Transverse colon (tissue), 4 donors: Measurements from ENCODE around the gene FAM210A. TPM values are rescaled to one million over a fixed set of nuclear protein-coding genes. Genes with fewer than 3 reads are reported as not detected.
A peak's percentile ranks its signal among the peaks of the same experiment; 100 is the strongest.

Source experiments
- DNase-seq: peaks from one replicate; pipeline ENCODE4 v3.0.0-alpha.2; 2019
- H3K27ac ChIP-seq, 4 donors: fragments of 200-600 bp; sonication (generic); 2 replicates each; pipeline ENCODE4 v1.5.1; 2016 to 2018; ENCODE audit warnings: inconsistent platforms in 4 of 4
- H3K27me3 ChIP-seq: fragments of 200-600 bp; sonication (generic); 2 replicates; pipeline ENCODE4 v1.5.1; 2017; ENCODE audit warnings: inconsistent platforms
- H3K36me3 ChIP-seq, 4 donors: fragments of 200-600 bp; sonication (generic); 2 replicates each; pipeline ENCODE4 v1.5.1; 2017 to 2019; ENCODE audit warnings: inconsistent platforms in 4 of 4
- H3K4me1 ChIP-seq, 4 donors: fragments of 200-600 bp; sonication (generic); 2 replicates each; pipeline ENCODE4 v1.5.1; 2017 to 2020; ENCODE audit warnings: inconsistent platforms in 4 of 4
- H3K4me3 ChIP-seq, 4 donors: fragments of 200-600 bp; sonication (generic); 1 replicate in 1 of 4; 2 replicates in 3 of 4; pipeline versions ENCODE4 v1.5.1 to v1.6.1; 2017 to 2019; ENCODE audit warnings: inconsistent platforms in 4 of 4
- H3K9me3 ChIP-seq, 2 donors: fragments of 200-600 bp; sonication (generic); 2 replicates each; pipeline ENCODE4 v1.5.1; 2017 to 2019; ENCODE audit warnings: inconsistent platforms in 2 of 2
- CTCF ChIP-seq, 5 experiments: fragments of 200-600 bp in 3 of 5; fragments of 450-650 bp in 2 of 5; sonication (generic) in 3 of 5; IDR thresholded peaks; 1 replicate in 2 of 5; 2 replicates in 3 of 5; pipeline ENCODE4 v1.5.1; 2016 to 2017; ENCODE audit warnings: antibody characterized with exemption in 5 of 5, inconsistent platforms in 3 of 5, mild to moderate bottlenecking in 2 of 5, moderate library complexity in 1 of 5
- EP300 ChIP-seq: sonication (generic); formaldehyde crosslinking; IDR thresholded peaks from one replicate; pipeline ENCODE4 v1.6.1; 2017; ENCODE audit warnings: antibody characterized with exemption, low read depth
- POLR2A ChIP-seq: fragments of 450-650 bp; IDR thresholded peaks from one replicate; pipeline ENCODE4 v1.6.1; 2016; ENCODE audit warnings: antibody characterized with exemption, mild to moderate bottlenecking, moderate library complexity
- POLR2AphosphoS5 ChIP-seq, 3 donors: sonication (generic); formaldehyde crosslinking; IDR thresholded peaks; one replicate each; pipeline ENCODE4 v1.6.1; 2016; ENCODE audit warnings: antibody characterized with exemption in 3 of 3
- WGBS, 2 donors: methylation state at CpG; one replicate each; pipeline ENCODE4 v1.1.5; 2018; ENCODE audit warnings: low coverage in 1 of 2; 5-methylcytosine and 5-hydroxymethylcytosine counted together
- in situ Hi-C, 4 donors: fragments of 200-750 bp; cut with MboI; loops; one replicate each; pipeline versions ENCODE4 v1.15.0 to v1.15.1; 2017; ENCODE audit warnings: low sequenced_read_pairs in 3 of 4, low pct_ligation_motif_present in 1 of 4, low pct_unique_long_range_greater_than_20kb in 1 of 4
- intact Hi-C: fragments of 100-400 bp; cut with DNase I; formaldehyde crosslinking; loops from one replicate; pipeline ENCODE4 v1.15.1; 2023; ENCODE audit warnings: low total_unique reads
- total RNA-seq, 4 donors: library from RNA; depleted of rRNA; stranded (reverse); fragments of >200 nt; gene quantifications; one replicate each; pipeline ENCODE4 v1.1.0, GENCODE V29; 2016

The FAM210A gene
- 10 to 100 TPM in 2 of 4 donors, 1 to 10 TPM in 1, under 1 TPM in 1; 0.80 to 12.2 (median 10.2) TPM for total RNA-seq

DNA sequence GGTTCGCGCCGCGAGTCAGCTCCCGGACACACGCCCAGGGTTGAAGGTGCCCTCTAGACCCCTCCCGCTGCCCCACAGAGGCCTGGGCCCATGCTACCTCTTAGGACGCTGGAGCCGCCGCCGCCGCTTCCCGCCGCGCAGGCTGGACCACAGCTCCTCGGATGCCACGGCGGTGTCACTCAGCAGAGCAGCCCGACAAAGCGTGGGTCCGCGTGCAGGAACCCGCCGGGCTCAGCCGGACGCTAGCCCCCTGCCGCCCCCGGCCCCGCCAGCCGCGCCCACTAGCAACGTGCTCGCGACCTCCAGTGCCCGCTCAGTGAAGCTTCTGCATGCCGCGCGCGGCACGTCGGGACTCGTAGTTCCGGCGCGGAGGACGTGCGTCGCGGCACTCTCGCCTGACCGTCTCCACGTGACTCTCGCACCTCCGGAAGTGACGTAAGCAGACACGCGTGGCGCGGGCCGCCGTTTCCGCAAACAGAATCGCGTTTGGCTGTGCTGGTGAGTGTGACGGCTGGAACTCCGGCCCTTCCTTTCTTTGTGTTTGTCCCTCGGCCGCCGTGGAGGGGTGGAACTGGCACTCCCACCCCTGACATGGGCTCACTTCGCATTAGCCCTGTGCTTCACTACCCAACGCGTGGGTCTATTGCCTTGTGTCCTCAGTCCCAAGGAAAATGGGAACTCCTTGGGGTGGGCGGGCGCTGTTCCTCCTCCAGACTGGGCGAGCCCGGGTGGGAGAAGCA, at the start of gene FAM210A, which contains the start of gene RNMT:
Gene FAM210A, minus strand, starts transcription at position 327 of the 740 bp plus-strand sequence. CDS start 44,481 bp downstream, outside the sequence.
Gene RNMT, plus strand, starts transcription at position 442 of the 740 bp plus-strand sequence. CDS start 4,845 bp downstream, outside the sequence.
- Histone ChIP-seq H3K4me1 (peaks cover 14 to 29% (median 22%) of the 10 kb centered on the region in 4 donors), H3K9me3 (no peaks in the 10 kb centered on the region), H3K27ac (peak within 1 kb of the TSS; percentile 90 to 94 (median 92)), H3K4me3 (peak within 1 kb of the TSS; percentile 41 to 92 (median 71)), H3K27me3 (no peaks in the 10 kb centered on the region), H3K36me3 (no peaks in the 10 kb centered on the region)
- intact Hi-C loops: loop anchor here (10.0 kb wide), 1 partner anchor 842 kb away; the partner anchor contains the start of gene PTPN2
- WGBS, 2 donors: 1% methylated on average over 61 of the region's 76 CpGs; no CpG with 5 or more reads in 1 of the 2 donors
- in situ Hi-C loops: no loop called here
- TF ChIP-seq POLR2AphosphoS5 (IDR thresholded peaks at IDR 0.05) (peak; percentile 93 to 95 (median 95)), CTCF (IDR thresholded peaks at IDR 0.05) (peak in 1 of 5 experiments; percentile 35), EP300 (peak; percentile 13), POLR2A (peak; percentile 84)
- peak; percentile 97 for DNase-seq

GRCh38 chr18:13775058-13775457, 48.7 kb upstream of the FAM210A start:
- in situ Hi-C loops (no loop called here), intact Hi-C loops (no loop called here)
- 66 to 83% methylated on average over 1 to 3 of the region's 3 CpGs for WGBS, 2 donors
- no peak overlapping the region for H3K4me3 ChIP-seq
- TF ChIP-seq CTCF (IDR thresholded peaks at IDR 0.05) (no peak), POLR2AphosphoS5 (IDR thresholded peaks at IDR 0.05) (no peak), EP300 (no peak), POLR2A (no peak)
- no peaks in the 10 kb centered on the region for H3K36me3 ChIP-seq
- H3K9me3 ChIP-seq: no peaks in the 10 kb centered on the region
- H3K4me1 ChIP-seq: no peaks in the 10 kb centered on the region
- H3K27ac ChIP-seq: no peak overlapping the region
- no peak for DNase-seq
- H3K27me3 ChIP-seq: no peaks in the 10 kb centered on the region

- in situ Hi-C loops: loop anchor here in 1 of 4 donors (25.0 kb wide), 1 partner anchor 101 kb away; no protein-coding TSS in a partner anchor
- Histone ChIP-seq H3K4me1 (no peaks in the 10 kb centered on the region), H3K27me3 (no peaks in the 10 kb centered on the region), H3K36me3 (peaks cover 0 to 8% (median 0%) of the 10 kb centered on the region in 4 donors), H3K27ac (no peak overlapping the region), H3K4me3 (no peak overlapping the region), H3K9me3 (peaks cover 0 to 9% of the 10 kb centered on the region in 2 donors)
- intact Hi-C loops: no loop called here
- TF ChIP-seq POLR2A (no peak), POLR2AphosphoS5 (IDR thresholded peaks at IDR 0.05) (no peak), EP300 (no peak), CTCF (IDR thresholded peaks at IDR 0.05) (no peak)
- DNase-seq: no peak
- WGBS, 2 donors: 94% methylated on average over 3 of the region's 3 CpGs; no CpG with 5 or more reads in 1 of the 2 donors
Measured at GRCh38 chr18:13762690-13763439, 36.5 kb upstream of the FAM210A start.

- H3K4me1 ChIP-seq: no peaks in the 10 kb centered on the region
- intact Hi-C loops (no loop called here), in situ Hi-C loops (loop anchor here in 1 of 4 donors (25.0 kb wide), 1 partner anchor 98 kb away; no protein-coding TSS in a partner anchor)
- no peak overlapping the region for H3K4me3 ChIP-seq
- no peak overlapping the region for H3K27ac ChIP-seq
- H3K36me3 ChIP-seq: peaks cover 0 to 20% (median 0%) of the 10 kb centered on the region in 4 donors
- H3K9me3 ChIP-seq: no peaks in the 10 kb centered on the region
- TF ChIP-seq CTCF (IDR thresholded peaks at IDR 0.05): no peak
- no peak for TF ChIP-seq EP300
- no peak for TF ChIP-seq POLR2A
- TF ChIP-seq POLR2AphosphoS5 (IDR thresholded peaks at IDR 0.05): no peak
- H3K27me3 ChIP-seq: no peaks in the 10 kb centered on the region
- DNase-seq: no peak
Measured at GRCh38 chr18:13760047-13760446, 33.7 kb upstream of the FAM210A start.
